ENCODE results near the gene SMAD6.
"Not testable (repeated sequence)": the region's sequence is repeated elsewhere in the genome, so short reads cannot be mapped to it uniquely, and the experiment has no call there.

The SMAD6 gene

GRCh38 chr15:66753687-66754377 is 51.8 kb downstream of the SMAD6 start:
- no peak for DNase-seq (ENCODE audit: low read depth)
- TF ChIP-seq CTCF (IDR thresholded peaks at IDR 0.05; ENCODE audit: insufficient read depth, low read depth, low read length, missing control alignments) = no peak
- no peak overlapping the region for H3K4me3 ChIP-seq (ENCODE audit: low read length)

GRCh38 chr15:66754789-66755188 is 52.8 kb downstream of the SMAD6 start:
- DNase-seq (ENCODE audit: low read depth) = no peak
- no peak overlapping the region for H3K4me3 ChIP-seq (ENCODE audit: low read length)

GRCh38 chr15:66755298-66756068 is 53.4 kb downstream of the SMAD6 start:
- no peak overlapping the region for H3K4me3 ChIP-seq (ENCODE audit: low read length)
- DNase-seq (ENCODE audit: low read depth) = no peak
- TF ChIP-seq CTCF (IDR thresholded peaks at IDR 0.05; ENCODE audit: insufficient read depth, low read depth, low read length, missing control alignments) = no peak

More at GRCh38 chr15:66754789-66755188, 52.8 kb downstream of the SMAD6 start:
- TF ChIP-seq CTCF (IDR thresholded peaks at IDR 0.05; ENCODE audit: insufficient read depth, low read depth, low read length, missing control alignments) = no peak

- H3K4me3 ChIP-seq (ENCODE audit: low read length) = no peak overlapping the region
- TF ChIP-seq CTCF (IDR thresholded peaks at IDR 0.05; ENCODE audit: insufficient read depth, low read depth, low read length, missing control alignments) = no peak
- no peak for DNase-seq (ENCODE audit: low read depth)
Measured at GRCh38 chr15:66756295-66756694, 54.3 kb downstream of the SMAD6 start.

- H3K4me3 ChIP-seq (ENCODE audit: low read length) = no peak overlapping the region
- no peak for DNase-seq (ENCODE audit: low read depth)
- no peak for TF ChIP-seq CTCF (IDR thresholded peaks at IDR 0.05; ENCODE audit: insufficient read depth, low read depth, low read length, missing control alignments)
Measured at GRCh38 chr15:66757030-66757429, 55.0 kb downstream of the SMAD6 start.

GRCh38 chr15:66757521-66757920 is 55.5 kb downstream of the SMAD6 start:
- no peak for TF ChIP-seq CTCF (IDR thresholded peaks at IDR 0.05; ENCODE audit: insufficient read depth, low read depth, low read length, missing control alignments)
- H3K4me3 ChIP-seq (ENCODE audit: low read length) = no peak overlapping the region
- DNase-seq (ENCODE audit: low read depth) = no peak

- not testable (repeated sequence) for DNase-seq (ENCODE audit: low read depth); H3K4me3 ChIP-seq (ENCODE audit: low read length)
Measured at GRCh38 chr15:66758217-66758616, 56.2 kb downstream of the SMAD6 start.
